Right renal pelvis (tissue), 4 donors: Measurements from ENCODE around the gene MIEF2. TPM values are rescaled to one million over a fixed set of nuclear protein-coding genes. Genes with fewer than 3 reads are reported as not detected.
"Not testable (repeated sequence)": the region's sequence is repeated elsewhere in the genome, so short reads cannot be mapped to it uniquely, and the experiment has no call there.

Experiments used
- DNase-seq, 4 donors: peaks; one replicate each; pipeline ENCODE4 v3.0.0-alpha.2; 2013; ENCODE audit warnings: low read depth in 4 of 4, low spot score in 3 of 4, missing footprints in 1 of 4
- polyA plus RNA-seq, 4 donors: library from polyadenylated mRNA; unstranded; fragments of 120-200 nt; gene quantifications; one replicate each; pipeline ENCODE4 v1.2.1, GENCODE V29; 2013; ENCODE audit not compliant: insufficient read length in 4 of 4

Gene MIEF2
- polyA plus RNA-seq, 4 donors: 13.9 to 20.4 (median 16.0) TPM

- no peak for DNase-seq
Measured at GRCh38 chr17:18280249-18280648, 19.8 kb downstream of the MIEF2 start.

- DNase-seq: no peak
Measured at GRCh38 chr17:18280766-18281371, 20.4 kb downstream of the MIEF2 start.

GRCh38 chr17:18281788-18282187 is 21.3 kb downstream of the MIEF2 start:
- no peak for DNase-seq

GRCh38 chr17:18285296-18285695 is 24.8 kb downstream of the MIEF2 start:
- no peak for DNase-seq

DNA sequence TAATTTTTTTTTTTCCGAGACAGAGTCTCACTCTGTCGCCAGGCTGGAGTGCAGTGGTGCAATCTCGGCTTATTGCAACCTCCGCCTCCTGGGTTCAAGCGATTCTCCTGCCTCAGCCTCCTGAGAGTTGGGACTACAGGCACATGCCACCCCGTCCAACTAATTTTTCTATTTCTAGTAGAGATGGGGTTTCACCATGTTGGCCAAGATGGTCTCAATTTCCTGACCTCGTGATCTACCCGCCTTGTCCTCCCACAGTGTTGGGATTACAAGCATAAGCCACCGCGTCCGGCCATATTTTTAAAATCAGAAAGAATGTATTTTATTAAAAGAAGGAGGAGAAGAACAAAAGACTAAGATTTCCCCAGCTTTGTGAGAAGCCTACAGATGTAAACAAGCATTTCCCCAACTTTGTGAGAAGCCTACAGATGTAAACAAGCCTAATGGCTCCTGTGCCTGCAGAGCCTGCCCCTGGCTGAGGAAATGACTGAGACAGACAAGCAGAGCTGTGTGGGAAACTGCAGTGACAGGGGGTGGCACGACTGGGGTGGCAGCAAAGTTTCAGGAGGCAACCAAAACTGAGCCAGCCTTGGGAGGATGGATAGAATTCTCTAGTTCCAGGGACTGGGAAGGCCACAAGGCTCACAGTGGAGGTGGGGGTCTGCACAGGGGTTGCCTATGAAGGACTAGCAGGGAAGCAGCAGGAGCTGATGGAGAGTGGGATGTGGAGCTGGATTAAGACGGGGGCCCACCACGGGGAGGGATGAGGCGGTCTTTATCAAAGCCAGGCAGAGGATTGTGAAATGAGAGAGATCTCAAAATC is 31.5 kb downstream of the MIEF2 start:
- DNase-seq: no peak

- DNase-seq: not testable (repeated sequence)
Measured at GRCh38 chr17:18298061-18298460, 37.6 kb downstream of the MIEF2 start.

DNA sequence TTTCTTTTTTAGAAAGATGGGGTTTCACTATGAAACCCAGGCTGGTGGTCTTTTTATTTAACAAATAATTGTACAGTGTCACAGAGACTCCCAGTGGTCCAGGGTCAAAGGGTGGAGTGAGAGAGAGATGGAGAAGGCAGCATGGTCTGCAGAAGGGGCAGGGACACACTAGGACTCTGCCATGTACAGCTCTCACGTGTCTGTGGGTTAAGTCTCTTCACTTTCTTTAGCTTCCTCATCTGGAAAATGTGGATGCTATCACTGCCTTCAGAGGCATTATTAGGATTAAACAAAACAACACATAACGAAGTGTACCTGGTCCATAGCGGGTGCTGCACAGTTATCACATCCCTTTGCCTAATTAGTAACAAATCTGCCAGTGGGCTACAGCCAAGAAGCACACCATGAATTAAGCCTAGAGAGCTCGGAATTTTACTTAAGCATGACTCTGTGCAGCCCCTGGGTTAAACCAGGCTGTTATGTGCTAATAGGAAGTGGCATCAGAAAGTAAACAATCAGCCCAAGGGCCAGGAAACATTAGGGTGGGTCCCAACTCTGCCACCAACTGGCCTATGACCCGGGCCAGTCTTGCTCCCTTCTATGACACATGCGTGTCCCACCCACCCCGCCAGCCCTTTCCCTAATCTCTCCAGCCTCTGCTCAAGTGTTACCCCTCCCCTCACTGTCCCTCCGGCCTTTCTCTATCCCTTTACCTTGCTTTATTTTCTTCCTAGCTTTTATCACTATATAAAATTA is 40.4 kb downstream of the MIEF2 start:
- no peak for DNase-seq

DNA sequence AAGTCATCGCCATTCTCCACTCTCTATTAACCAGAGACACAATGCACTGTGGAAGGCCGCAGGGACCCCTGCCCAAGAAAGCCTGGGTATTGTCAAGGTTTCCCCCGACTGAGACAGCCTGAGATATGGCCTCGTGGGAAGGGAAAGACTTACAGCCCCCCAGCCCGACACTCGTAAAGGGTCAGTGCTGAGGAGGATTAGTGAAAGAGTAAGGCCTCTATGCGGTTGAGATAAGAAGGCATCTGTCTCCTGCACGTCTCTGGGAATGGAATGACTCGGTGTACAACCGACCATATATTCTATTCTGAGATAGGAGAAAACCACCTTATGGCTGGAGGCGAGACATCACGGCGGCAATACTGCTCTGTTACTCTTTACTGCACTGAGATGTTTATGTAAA is 42.7 kb downstream of the MIEF2 start:
- not testable (repeated sequence) for DNase-seq

- DNase-seq: no peak
Measured at GRCh38 chr17:18309202-18309601, 48.7 kb downstream of the MIEF2 start.

- DNase-seq: peak in 1 of 4 donors; percentile 18
Measured at GRCh38 chr17:18314059-18314730, 53.7 kb downstream of the MIEF2 start.

DNA sequence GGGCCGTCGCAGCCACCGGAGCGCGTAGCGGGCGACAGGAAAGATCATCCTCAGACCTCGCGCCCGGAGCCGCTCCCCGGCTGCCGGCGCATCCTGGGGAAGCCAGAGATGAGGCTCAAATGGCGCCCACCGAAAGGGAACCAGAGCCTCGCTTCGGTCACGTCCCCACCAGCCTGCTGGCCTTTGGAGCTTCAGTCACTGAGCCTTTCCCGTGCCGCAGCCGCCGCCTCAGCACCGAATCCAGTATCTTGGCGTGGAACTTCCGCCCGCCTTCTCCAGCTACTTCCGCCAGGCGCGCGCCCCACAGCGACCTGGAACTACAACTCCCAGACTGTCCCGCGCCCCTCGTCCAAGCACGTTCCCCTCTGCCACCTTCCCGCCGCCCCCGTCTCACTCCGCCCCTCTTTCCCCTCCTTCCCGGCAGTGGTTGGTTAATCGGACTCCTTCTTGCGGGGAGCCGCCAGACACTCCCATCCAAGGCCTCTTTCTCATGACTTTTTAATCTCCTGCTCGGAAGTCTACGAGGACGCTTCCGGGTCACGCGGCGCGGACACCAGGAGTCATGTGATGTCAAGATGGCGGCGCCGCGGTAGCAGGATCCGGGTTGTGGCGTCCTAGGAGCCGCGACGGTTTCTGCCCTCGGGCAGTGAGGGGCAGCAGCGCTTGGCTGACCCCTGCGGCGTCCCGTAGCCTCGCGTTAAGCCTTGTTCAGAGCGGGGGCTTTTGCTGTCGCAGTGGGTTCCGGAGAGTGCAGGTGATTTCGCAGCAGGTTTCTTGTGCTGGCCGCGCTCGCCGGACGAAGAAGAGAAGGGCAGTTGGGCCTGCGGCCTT is 54.5 kb downstream of the MIEF2 start, which contains the start of the genes SMCR8 and TOP3A:
Gene SMCR8 (plus strand): TSS at position 563 of the 831 bp plus-strand sequence. CDS start 497 bp downstream, outside the sequence.
Gene TOP3A (minus strand): TSS at position 264 of the 831 bp plus-strand sequence. CDS start 216 bp downstream, at position 48.
- DNase-seq: peak; percentile 86 to 96 (median 94)

- DNase-seq: no peak
Measured at GRCh38 chr17:18315562-18315922, 55.1 kb downstream of the MIEF2 start.

GRCh38 chr17:18315961-18316360 is 55.5 kb downstream of the MIEF2 start:
- DNase-seq: no peak

Other genes with a start within 250 kb of the MIEF2 start
- 10 to 100 TPM; 20.4 to 32.4 (median 27.8) TPM for gene ATPAF2, start 221.5 kb upstream of the MIEF2 start, polyA plus RNA-seq
- 10 to 100 TPM; 13.6 to 15.4 (median 14.2) TPM for gene GID4, start 221.3 kb upstream of the MIEF2 start, polyA plus RNA-seq
- gene DRG2, start 172.7 kb upstream of the MIEF2 start, polyA plus RNA-seq: 10 to 100 TPM; 33.2 to 41.8 (median 36.0) TPM
- 1 to 10 TPM; 2.1 to 3.8 (median 2.8) TPM for gene MYO15A, start 151.9 kb upstream of the MIEF2 start, polyA plus RNA-seq
- gene ALKBH5, start 76.8 kb upstream of the MIEF2 start, polyA plus RNA-seq: 10 to 100 TPM; 65.2 to 71.8 (median 68.8) TPM
- gene LLGL1, start 35.0 kb upstream of the MIEF2 start, polyA plus RNA-seq: 10 to 100 TPM; 26.7 to 36.9 (median 29.7) TPM
- gene FLII, start 1.9 kb upstream of the MIEF2 start, polyA plus RNA-seq: 100 to 1,000 TPM; 128 to 144 (median 136) TPM
- 10 to 100 TPM; 34.3 to 41.7 (median 39.2) TPM for gene TOP3A, start 54.3 kb downstream of the MIEF2 start, polyA plus RNA-seq
- gene SMCR8, start 54.6 kb downstream of the MIEF2 start, polyA plus RNA-seq: 10 to 100 TPM; 15.3 to 16.6 (median 16.4) TPM
- 10 to 100 TPM; 53.9 to 67.4 (median 58.6) TPM for gene SHMT1, start 102.9 kb downstream of the MIEF2 start, polyA plus RNA-seq
- gene EVPLL, start 117.1 kb downstream of the MIEF2 start, polyA plus RNA-seq: under 1 TPM; 0.37 to 0.87 (median 0.62) TPM
- under 1 TPM in 2 of 4 donors, not detected in 2; 0.04 to 0.11 TPM for gene LGALS9C, start 216.1 kb downstream of the MIEF2 start, polyA plus RNA-seq